Calu3 (cell line): ENCODE measurements around the gene TMPRSS11D. TPM values are rescaled to one million over a fixed set of nuclear protein-coding genes. Genes with fewer than 3 reads are reported as not detected.

Experiments used
- BruUV-seq: library from RNA; stranded (reverse); fragments of 400-500 nt; replicated peaks from 2 replicates; lab custom pipeline; 2021; lab: Mats Ljungman, UMichigan
- CTCF ChIA-PET: fragments of 300-600 bp; sonication (Branson Sonifier 250); formaldehyde crosslinking; loops from one replicate; lab custom pipeline; 2022; ENCODE audit warnings: antibody characterized with exemption; lab: Charles Lee
- DNase-seq: peaks from one replicate; pipeline ENCODE4 v3.0.0; 2022
- H3K27ac Mint-ChIP-seq: one replicate; pipeline ENCODE4 v1.8.0; 2022; ENCODE audit warnings: mixed read lengths; ENCODE audit not compliant: unreplicated experiment
- H3K27me3 Mint-ChIP-seq: one replicate; pipeline ENCODE4 v1.8.0; 2022; ENCODE audit warnings: mixed read lengths; ENCODE audit not compliant: unreplicated experiment
- H3K36me3 Mint-ChIP-seq: one replicate; pipeline ENCODE4 v1.8.0; 2022; ENCODE audit warnings: mild to moderate bottlenecking, moderate library complexity, mixed read lengths; ENCODE audit not compliant: insufficient read depth, unreplicated experiment
- H3K4me1 Mint-ChIP-seq: one replicate; pipeline ENCODE4 v1.8.0; 2022; ENCODE audit warnings: mild to moderate bottlenecking, low read depth, mixed read lengths; ENCODE audit not compliant: unreplicated experiment
- H3K4me3 Mint-ChIP-seq: one replicate; pipeline ENCODE4 v1.8.0; 2022; ENCODE audit warnings: mild to moderate bottlenecking, low read depth, moderate library complexity, mixed read lengths; ENCODE audit not compliant: unreplicated experiment
- H3K9me3 Mint-ChIP-seq: one replicate; pipeline ENCODE4 v1.8.0; 2022; ENCODE audit warnings: low read depth, mixed read lengths; ENCODE audit not compliant: unreplicated experiment
- intact Hi-C: fragments of 100-400 bp; cut with micrococcal nuclease; formaldehyde crosslinking; loops from one replicate; pipeline ENCODE4 v1.10.0; 2022; ENCODE audit not compliant: unreplicated experiment
- total RNA-seq: library from RNA; stranded (reverse); gene quantifications from 2 replicates; pipeline ENCODE4 v1.2.3, GENCODE V29; 2022
- TF ChIP-seq, protein P1 (sequence below): fragments of 200-600 bp; IDR thresholded peaks from one replicate; pipeline ENCODE4 v1.8.0; 2022; ENCODE audit warnings: antibody characterized with exemption; ENCODE audit not compliant: unreplicated experiment

The TMPRSS11D gene
- total RNA-seq, 1 experiment from 2014 or later = not detected

DNA sequence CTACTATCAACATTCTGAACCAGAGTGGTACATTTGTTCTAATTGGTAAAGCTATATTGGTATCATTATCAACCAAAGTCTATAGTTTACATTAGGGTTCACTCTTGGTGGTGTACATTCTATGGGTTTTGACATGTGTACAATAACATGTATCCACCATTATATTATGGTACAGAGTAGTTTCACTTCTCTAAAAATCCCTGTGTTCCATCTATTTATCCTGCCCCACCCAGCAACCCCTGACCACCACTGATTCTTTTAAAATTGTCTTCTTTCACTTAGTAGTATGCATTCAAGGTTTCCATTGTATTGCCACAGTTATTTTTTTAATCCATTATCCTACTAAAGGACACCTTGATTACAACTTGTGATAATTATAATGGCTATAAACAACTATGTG, 15.3 kb upstream of the TMPRSS11D start:
- TF ChIP-seq, protein P1, sequence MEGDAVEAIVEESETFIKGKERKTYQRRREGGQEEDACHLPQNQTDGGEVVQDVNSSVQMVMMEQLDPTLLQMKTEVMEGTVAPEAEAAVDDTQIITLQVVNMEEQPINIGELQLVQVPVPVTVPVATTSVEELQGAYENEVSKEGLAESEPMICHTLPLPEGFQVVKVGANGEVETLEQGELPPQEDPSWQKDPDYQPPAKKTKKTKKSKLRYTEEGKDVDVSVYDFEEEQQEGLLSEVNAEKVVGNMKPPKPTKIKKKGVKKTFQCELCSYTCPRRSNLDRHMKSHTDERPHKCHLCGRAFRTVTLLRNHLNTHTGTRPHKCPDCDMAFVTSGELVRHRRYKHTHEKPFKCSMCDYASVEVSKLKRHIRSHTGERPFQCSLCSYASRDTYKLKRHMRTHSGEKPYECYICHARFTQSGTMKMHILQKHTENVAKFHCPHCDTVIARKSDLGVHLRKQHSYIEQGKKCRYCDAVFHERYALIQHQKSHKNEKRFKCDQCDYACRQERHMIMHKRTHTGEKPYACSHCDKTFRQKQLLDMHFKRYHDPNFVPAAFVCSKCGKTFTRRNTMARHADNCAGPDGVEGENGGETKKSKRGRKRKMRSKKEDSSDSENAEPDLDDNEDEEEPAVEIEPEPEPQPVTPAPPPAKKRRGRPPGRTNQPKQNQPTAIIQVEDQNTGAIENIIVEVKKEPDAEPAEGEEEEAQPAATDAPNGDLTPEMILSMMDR = no peak
- BruUV-seq = no TSS peak
- Mint-ChIP-seq H3K27me3 (no peaks in the 10 kb centered on the region), H3K9me3 (no peaks in the 10 kb centered on the region), H3K4me1 (no peaks in the 10 kb centered on the region), H3K36me3 (no peaks in the 10 kb centered on the region), H3K27ac (no peak overlapping the region), H3K4me3 (no peak overlapping the region)
- no peak for DNase-seq
- CTCF ChIA-PET = no interaction called here
- intact Hi-C loops = no loop called here

DNA sequence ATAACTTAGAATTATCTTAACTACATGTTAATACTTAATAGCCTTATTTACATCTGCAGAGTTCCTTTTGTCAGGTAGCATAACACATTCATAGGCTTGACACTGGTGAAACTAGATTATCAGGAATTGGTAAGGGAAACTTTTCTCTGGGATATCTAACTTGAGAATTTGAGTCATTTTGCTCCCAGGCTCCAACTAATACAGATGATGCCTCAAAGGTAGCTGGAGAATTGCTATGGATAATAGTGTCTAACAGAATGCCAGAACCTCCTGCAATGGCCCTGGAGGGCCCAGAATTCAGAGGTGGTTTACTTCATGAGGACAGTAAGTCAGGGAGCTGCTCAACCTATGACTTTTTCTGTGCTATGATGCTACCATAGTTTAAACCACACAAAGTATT, 13.9 kb upstream of the TMPRSS11D start:
- Mint-ChIP-seq H3K27me3 (no peaks in the 10 kb centered on the region), H3K27ac (no peak overlapping the region), H3K4me1 (no peaks in the 10 kb centered on the region), H3K36me3 (no peaks in the 10 kb centered on the region), H3K4me3 (no peak overlapping the region), H3K9me3 (no peaks in the 10 kb centered on the region)
- intact Hi-C loops = no loop called here
- CTCF ChIA-PET = no interaction called here
- BruUV-seq = no TSS peak
- TF ChIP-seq, protein P1 = no peak
- DNase-seq = no peak

DNA sequence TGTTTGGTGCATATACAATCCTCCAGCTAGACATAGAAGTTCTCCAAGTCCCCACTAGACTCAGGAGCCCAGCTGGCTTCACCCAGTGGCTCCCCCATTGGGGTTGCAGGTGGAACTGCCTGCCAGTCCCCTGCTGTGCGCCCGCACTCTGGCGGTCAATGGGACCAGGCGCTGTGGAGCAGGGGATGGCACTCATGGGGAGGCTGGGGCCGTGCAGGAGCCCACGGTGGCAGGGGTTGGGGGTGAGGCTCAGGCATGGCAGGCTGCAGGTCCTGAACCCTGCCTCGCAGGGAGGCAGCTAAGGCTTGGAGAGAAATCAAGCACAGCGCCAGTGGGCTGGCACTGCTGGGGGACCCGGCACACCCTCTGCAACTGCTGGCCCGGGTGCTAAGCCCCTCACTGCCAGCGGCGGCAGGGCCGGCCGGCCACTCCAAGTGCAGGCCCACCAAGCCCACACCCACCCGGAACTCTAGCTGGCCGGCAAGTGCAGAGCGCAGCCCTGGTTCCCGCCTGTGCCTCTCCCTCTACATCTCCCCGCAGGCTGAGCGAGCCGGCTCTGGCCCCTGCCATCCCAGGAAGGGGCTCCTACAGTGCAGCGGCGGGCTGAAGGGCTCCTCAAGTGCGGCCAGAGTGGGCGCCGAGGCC, 12.7 kb upstream of the TMPRSS11D start:
- Mint-ChIP-seq H3K27me3 (no peaks in the 10 kb centered on the region), H3K4me3 (no peak overlapping the region), H3K27ac (no peak overlapping the region), H3K9me3 (no peaks in the 10 kb centered on the region), H3K4me1 (no peaks in the 10 kb centered on the region), H3K36me3 (no peaks in the 10 kb centered on the region)
- TF ChIP-seq, protein P1 = no peak
- no TSS peak for BruUV-seq
- DNase-seq = no peak
- intact Hi-C loops = no loop called here
- CTCF ChIA-PET = no interaction called here

DNA sequence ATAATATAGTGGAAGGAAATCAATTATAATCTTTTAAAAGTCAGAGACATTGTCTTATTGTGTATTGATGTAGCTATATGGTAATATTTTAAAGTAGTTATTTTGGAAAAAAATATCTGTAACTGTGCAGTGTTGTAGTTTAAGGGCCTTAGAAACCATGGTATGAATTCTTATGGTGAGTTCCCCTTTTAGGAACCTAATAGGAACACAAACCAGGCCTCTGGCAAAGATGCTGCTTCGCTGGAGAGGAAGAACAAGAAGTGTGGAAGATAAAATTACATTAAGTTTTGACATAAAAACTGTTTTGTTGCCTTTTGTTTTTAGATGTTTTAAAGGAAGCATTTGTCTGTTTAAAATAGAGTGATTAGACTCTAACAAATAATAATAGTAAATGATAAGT, 10.9 kb upstream of the TMPRSS11D start:
- H3K27me3 Mint-ChIP-seq = no peaks in the 10 kb centered on the region
- H3K4me1 Mint-ChIP-seq = no peaks in the 10 kb centered on the region
- BruUV-seq = no TSS peak
- no peak overlapping the region for H3K27ac Mint-ChIP-seq
- intact Hi-C loops = no loop called here
- TF ChIP-seq, protein P1 = no peak
- no peak overlapping the region for H3K4me3 Mint-ChIP-seq
- CTCF ChIA-PET = no interaction called here
- no peaks in the 10 kb centered on the region for H3K9me3 Mint-ChIP-seq
- no peaks in the 10 kb centered on the region for H3K36me3 Mint-ChIP-seq
- DNase-seq = no peak
